ENCODE results near the gene PSMB7. TPM values are rescaled to one million over a fixed set of nuclear protein-coding genes. Genes with fewer than 3 reads are reported as not detected.

The PSMB7 gene
- total RNA-seq, 2 experiments from 2014 or later: 69.3 to 71.7 TPM

DNA sequence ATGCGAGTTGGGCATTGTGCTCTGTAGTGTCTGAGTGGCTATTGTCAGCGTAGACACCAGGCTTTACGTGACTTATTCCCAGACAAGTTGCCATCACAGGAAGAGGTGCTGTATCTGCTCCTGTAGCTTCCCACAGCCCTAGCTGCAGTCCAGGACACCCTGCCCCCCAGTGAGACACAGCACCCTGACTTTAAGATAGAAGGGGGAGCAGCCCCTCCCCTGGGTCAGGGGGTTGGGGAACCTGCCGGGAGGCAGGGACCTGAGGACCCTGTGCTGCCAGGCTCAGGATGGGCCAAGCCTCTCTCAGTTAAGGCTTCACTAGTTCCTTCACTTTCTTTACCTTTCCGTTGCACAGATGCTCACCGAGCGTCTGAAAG is 82.1 kb downstream of the PSMB7 start:
- CTCF ChIA-PET: no interaction called here
- Histone ChIP-seq H3K4me1 (ENCODE audit: insufficient read depth, low read length) (no peaks in the 10 kb centered on the region), H3K4me3 (ENCODE audit: low read length) (no peak overlapping the region), H3K36me3 (ENCODE audit: insufficient read depth, low read length) (peaks cover 5% of the 10 kb centered on the region), H3K27ac (ENCODE audit: low read depth in 1 of 2, low read length in 2 of 2) (no peak overlapping the region), H3K9me3 (ENCODE audit: control insufficient read depth in 1 of 2, insufficient read depth in 1 of 2, low read length in 2 of 2) (peaks cover 0 to 7% of the 10 kb centered on the region in 2 experiments), H3K27me3 (ENCODE audit: control insufficient read depth in 1 of 2, insufficient read depth in 2 of 2, low read length in 2 of 2) (no peaks in the 10 kb centered on the region)
- DNase-seq (no peak), ATAC-seq (ENCODE audit: poor library complexity) (no peak)
- no peaks in the 10 kb centered on the region for H3K36me3 Mint-ChIP-seq (ENCODE audit: low read depth)
- TF ChIP-seq, protein P1, sequence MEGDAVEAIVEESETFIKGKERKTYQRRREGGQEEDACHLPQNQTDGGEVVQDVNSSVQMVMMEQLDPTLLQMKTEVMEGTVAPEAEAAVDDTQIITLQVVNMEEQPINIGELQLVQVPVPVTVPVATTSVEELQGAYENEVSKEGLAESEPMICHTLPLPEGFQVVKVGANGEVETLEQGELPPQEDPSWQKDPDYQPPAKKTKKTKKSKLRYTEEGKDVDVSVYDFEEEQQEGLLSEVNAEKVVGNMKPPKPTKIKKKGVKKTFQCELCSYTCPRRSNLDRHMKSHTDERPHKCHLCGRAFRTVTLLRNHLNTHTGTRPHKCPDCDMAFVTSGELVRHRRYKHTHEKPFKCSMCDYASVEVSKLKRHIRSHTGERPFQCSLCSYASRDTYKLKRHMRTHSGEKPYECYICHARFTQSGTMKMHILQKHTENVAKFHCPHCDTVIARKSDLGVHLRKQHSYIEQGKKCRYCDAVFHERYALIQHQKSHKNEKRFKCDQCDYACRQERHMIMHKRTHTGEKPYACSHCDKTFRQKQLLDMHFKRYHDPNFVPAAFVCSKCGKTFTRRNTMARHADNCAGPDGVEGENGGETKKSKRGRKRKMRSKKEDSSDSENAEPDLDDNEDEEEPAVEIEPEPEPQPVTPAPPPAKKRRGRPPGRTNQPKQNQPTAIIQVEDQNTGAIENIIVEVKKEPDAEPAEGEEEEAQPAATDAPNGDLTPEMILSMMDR (IDR thresholded peaks at IDR 0.05): no peak
- no peaks in the 10 kb centered on the region for H3K27me3 Mint-ChIP-seq
- intact Hi-C loops (cut with DNase I, micrococcal nuclease): no loop called here
- no peaks in the 10 kb centered on the region for H3K9me3 Mint-ChIP-seq
- H3K4me3 Mint-ChIP-seq: no peak overlapping the region
- H3K27ac Mint-ChIP-seq: no peak overlapping the region
- POLR2A ChIA-PET: no interaction called here
- no peaks in the 10 kb centered on the region for H3K4me1 Mint-ChIP-seq (ENCODE audit: low read depth)

DNA sequence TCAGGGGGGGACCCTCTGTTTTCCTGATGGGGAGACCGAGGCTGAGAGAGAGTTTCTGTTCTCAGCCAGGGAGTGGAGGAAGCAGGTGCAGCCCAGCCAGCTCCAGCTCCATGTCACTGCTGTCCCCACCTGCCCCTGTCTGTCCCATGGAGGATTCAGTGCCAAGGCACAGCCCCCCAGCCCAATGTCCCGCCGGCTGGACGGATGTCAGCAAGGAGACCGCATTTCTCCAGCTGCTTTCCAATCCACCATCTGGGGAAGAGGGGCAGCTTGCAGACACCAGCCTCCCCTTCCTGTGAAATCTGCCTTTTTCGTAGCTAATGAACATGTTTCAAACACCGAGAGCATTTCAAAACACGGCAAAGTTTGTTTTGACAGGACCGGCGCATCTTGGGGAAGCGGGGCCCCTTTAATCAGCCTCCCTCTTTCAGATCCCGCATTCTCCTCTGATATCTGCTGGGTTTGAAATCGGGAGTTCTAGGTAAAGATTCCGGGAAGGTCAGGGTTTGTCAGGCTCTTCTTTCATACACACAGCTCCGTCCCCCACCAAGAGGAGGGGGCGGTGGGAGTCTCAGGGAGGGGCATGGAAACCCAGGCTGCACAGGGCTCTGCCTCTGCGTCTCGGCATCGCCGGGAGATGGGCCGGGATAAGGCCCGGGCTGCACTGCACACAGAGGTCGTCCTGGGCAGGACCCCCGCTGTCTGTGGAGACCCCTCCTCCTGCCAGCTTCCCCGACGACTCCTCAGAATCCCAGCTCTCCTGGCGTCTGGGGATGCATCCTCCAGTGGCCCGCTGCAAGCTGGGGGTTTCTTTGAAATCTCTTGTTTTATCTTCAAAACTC is 82.7 kb downstream of the PSMB7 start:
- H3K4me3 Mint-ChIP-seq: no peak overlapping the region
- Histone ChIP-seq H3K9me3 (ENCODE audit: control insufficient read depth in 1 of 2, insufficient read depth in 1 of 2, low read length in 2 of 2) (peaks cover 0 to 7% of the 10 kb centered on the region in 2 experiments), H3K4me3 (ENCODE audit: low read length) (no peak overlapping the region), H3K27ac (ENCODE audit: low read depth in 1 of 2, low read length in 2 of 2) (no peak overlapping the region), H3K4me1 (ENCODE audit: insufficient read depth, low read length) (no peaks in the 10 kb centered on the region), H3K36me3 (ENCODE audit: insufficient read depth, low read length) (peaks cover 6% of the 10 kb centered on the region), H3K27me3 (ENCODE audit: control insufficient read depth in 1 of 2, insufficient read depth in 2 of 2, low read length in 2 of 2) (no peaks in the 10 kb centered on the region)
- H3K4me1 Mint-ChIP-seq (ENCODE audit: low read depth): no peaks in the 10 kb centered on the region
- TF ChIP-seq, protein P1 (IDR thresholded peaks at IDR 0.05): no peak
- no peaks in the 10 kb centered on the region for H3K36me3 Mint-ChIP-seq (ENCODE audit: low read depth)
- intact Hi-C loops (cut with DNase I, micrococcal nuclease): no loop called here
- H3K9me3 Mint-ChIP-seq: no peaks in the 10 kb centered on the region
- ChIA-PET POLR2A (no interaction called here), CTCF (no interaction called here)
- no peaks in the 10 kb centered on the region for H3K27me3 Mint-ChIP-seq
- no peak overlapping the region for H3K27ac Mint-ChIP-seq
- ATAC-seq (ENCODE audit: poor library complexity) (no peak), DNase-seq (no peak)

DNA sequence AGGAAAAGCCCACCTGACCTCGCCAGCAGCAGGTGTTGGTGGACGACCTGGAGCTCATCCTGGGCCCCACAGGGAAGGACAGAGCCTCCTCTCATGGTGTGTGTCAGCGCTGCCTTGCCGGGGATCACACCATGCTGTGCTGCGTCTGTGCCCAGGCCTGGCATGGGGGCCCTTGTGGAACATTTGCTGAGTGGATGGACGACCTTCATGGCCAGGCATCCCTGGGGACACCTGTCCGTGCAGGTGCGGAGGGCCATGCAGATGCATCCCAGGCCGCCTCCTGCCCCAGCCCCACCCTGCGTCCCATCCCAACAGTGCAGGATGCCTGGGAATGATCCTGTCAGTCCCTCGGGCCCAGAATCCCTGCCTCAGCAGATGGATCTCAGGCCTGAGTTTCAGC is 83.7 kb downstream of the PSMB7 start:
- TF ChIP-seq, protein P1 (IDR thresholded peaks at IDR 0.05): no peak
- Mint-ChIP-seq H3K27me3 (no peaks in the 10 kb centered on the region), H3K4me1 (ENCODE audit: low read depth) (no peaks in the 10 kb centered on the region), H3K36me3 (ENCODE audit: low read depth) (no peaks in the 10 kb centered on the region), H3K27ac (no peak overlapping the region), H3K4me3 (no peak overlapping the region), H3K9me3 (no peaks in the 10 kb centered on the region)
- no peaks in the 10 kb centered on the region for H3K27me3 ChIP-seq (ENCODE audit: control insufficient read depth in 1 of 2, insufficient read depth in 2 of 2, low read length in 2 of 2)
- ATAC-seq (ENCODE audit: poor library complexity): no peak
- no peaks in the 10 kb centered on the region for H3K9me3 ChIP-seq (ENCODE audit: control insufficient read depth in 1 of 2, insufficient read depth in 1 of 2, low read length in 2 of 2)
- intact Hi-C loops (cut with DNase I, micrococcal nuclease): no loop called here
- POLR2A ChIA-PET: no interaction called here
- peaks cover 10% of the 10 kb centered on the region for H3K36me3 ChIP-seq (ENCODE audit: insufficient read depth, low read length)
- no peak overlapping the region for H3K4me3 ChIP-seq (ENCODE audit: low read length)
- no peaks in the 10 kb centered on the region for H3K4me1 ChIP-seq (ENCODE audit: insufficient read depth, low read length)
- no peak overlapping the region for H3K27ac ChIP-seq (ENCODE audit: low read depth in 1 of 2, low read length in 2 of 2)
- CTCF ChIA-PET: no interaction called here
- no peak for DNase-seq

All from CD4-positive, alpha-beta T cell (primary cell).